HepG2 (cell line): ENCODE results near the gene OVAAL. TPM values are rescaled to one million over a fixed set of nuclear protein-coding genes. Genes with fewer than 3 reads are reported as not detected.

Experiments
- CREM ChIP-seq, 2 experiments: sonication (generic) in 1 of 2; formaldehyde crosslinking in 1 of 2; IDR thresholded peaks; 2 replicates each; pipeline versions ENCODE4 v1.4.0 to v1.6.1; 2016 to 2020; ENCODE audit warnings: antibody characterized with exemption in 1 of 2, mild to moderate bottlenecking in 1 of 2, missing genetic modification reagents in 1 of 2
- HNF4A ChIP-seq: sonication (generic); formaldehyde crosslinking; IDR thresholded peaks from 2 replicates; pipeline ENCODE4 v1.4.0; 2020; ENCODE audit warnings: missing genetic modification reagents
- KDM4B ChIP-seq: sonication (generic); formaldehyde crosslinking; IDR thresholded peaks from 2 replicates; pipeline ENCODE4 v1.4.0; 2020; ENCODE audit warnings: missing genetic modification reagents
- RARA ChIP-seq: IDR thresholded peaks from 2 replicates; pipeline ENCODE4 v1.6.1; 2016; ENCODE audit warnings: missing genetic modification reagents, missing compliant biosample characterization
- RFX3 ChIP-seq: IDR thresholded peaks from 2 replicates; pipeline ENCODE4 v1.6.1; 2016; ENCODE audit warnings: missing biosample characterization, missing genetic modification reagents
- SATB2 ChIP-seq: sonication (generic); formaldehyde crosslinking; IDR thresholded peaks from 2 replicates; pipeline ENCODE4 v1.5.0; 2020; ENCODE audit warnings: missing genetic modification reagents
- ZFP36L1 ChIP-seq: sonication (generic); formaldehyde crosslinking; IDR thresholded peaks from 2 replicates; pipeline ENCODE4 v1.8.0; 2022; ENCODE audit warnings: mild to moderate bottlenecking, missing genetic modification reagents, moderate library complexity
- ZMYM2 ChIP-seq: sonication (generic); formaldehyde crosslinking; IDR thresholded peaks from 2 replicates; pipeline ENCODE4 v1.8.0; 2022; ENCODE audit warnings: mild to moderate bottlenecking, missing genetic modification reagents
- ZNF510 ChIP-seq: sonication (generic); formaldehyde crosslinking; IDR thresholded peaks from 2 replicates; pipeline ENCODE4 v1.4.0; 2020; ENCODE audit warnings: low read depth, mild to moderate bottlenecking, missing genetic modification reagents
- ZNF841 ChIP-seq: sonication (generic); formaldehyde crosslinking; IDR thresholded peaks from 2 replicates; pipeline ENCODE4 v1.8.1; 2023; ENCODE audit warnings: missing genetic modification reagents, borderline replicate concordance
- polyA plus RNA-seq, 8 experiments: library from polyadenylated mRNA; depleted of rRNA in 3 of 8; stranded (reverse) in 7 of 8; unstranded in 1 of 8; fragments of >200 nt; fragmentation: Illumina TruSeq in 4 of 8; extraction: Trizol in 4 of 8; gene quantifications; 2 replicates each; pipeline versions ENCODE4 v1.2.1 to v1.2.3, GENCODE V29; 2011 to 2016; ENCODE audit warnings: low read depth in 4 of 8, missing spikeins in 1 of 8, mixed read lengths in 1 of 8; ENCODE audit not compliant: insufficient read depth in 1 of 8
- total RNA-seq, 5 experiments: library from RNA; depleted of rRNA; stranded (reverse); fragments of >200 nt; fragmentation: Illumina TruSeq; extraction: Trizol; gene quantifications; 2 replicates each; pipeline ENCODE4 v1.2.3, GENCODE V29; 2016; ENCODE audit warnings: low read depth in 1 of 5
- TF ChIP-seq, protein P1 (sequence below): sonication (generic); formaldehyde crosslinking; IDR thresholded peaks from 2 replicates; pipeline ENCODE4 v1.4.0; 2020; ENCODE audit warnings: missing genetic modification reagents, borderline replicate concordance
- TF ChIP-seq, protein P2 (sequence below): IDR thresholded peaks from 2 replicates; pipeline ENCODE4 v1.4.0; 2020; ENCODE audit warnings: mild to moderate bottlenecking, missing genetic modification reagents
- TF ChIP-seq, protein P3 (sequence below): IDR thresholded peaks from 2 replicates; pipeline ENCODE4 v1.6.1; 2016; ENCODE audit warnings: missing compliant biosample characterization, missing genetic modification reagents, borderline replicate concordance
- TF ChIP-seq, protein P4 (sequence below): sonication (generic); formaldehyde crosslinking; IDR thresholded peaks from 2 replicates; pipeline ENCODE4 v1.5.1; 2020; ENCODE audit warnings: mild to moderate bottlenecking, missing genetic modification reagents, borderline replicate concordance
- TF ChIP-seq, protein P5 (sequence below): sonication (generic); IDR thresholded peaks from 2 replicates; pipeline ENCODE4 v1.6.1; 2016; ENCODE audit warnings: low read depth, borderline replicate concordance

Gene OVAAL
- total and polyA plus RNA-seq, 2 of the 13 experiments (the other 11 are each of a cell fraction or from before 2014, with no cell fraction given) = 0.04 TPM; not detected in 1

DNA sequence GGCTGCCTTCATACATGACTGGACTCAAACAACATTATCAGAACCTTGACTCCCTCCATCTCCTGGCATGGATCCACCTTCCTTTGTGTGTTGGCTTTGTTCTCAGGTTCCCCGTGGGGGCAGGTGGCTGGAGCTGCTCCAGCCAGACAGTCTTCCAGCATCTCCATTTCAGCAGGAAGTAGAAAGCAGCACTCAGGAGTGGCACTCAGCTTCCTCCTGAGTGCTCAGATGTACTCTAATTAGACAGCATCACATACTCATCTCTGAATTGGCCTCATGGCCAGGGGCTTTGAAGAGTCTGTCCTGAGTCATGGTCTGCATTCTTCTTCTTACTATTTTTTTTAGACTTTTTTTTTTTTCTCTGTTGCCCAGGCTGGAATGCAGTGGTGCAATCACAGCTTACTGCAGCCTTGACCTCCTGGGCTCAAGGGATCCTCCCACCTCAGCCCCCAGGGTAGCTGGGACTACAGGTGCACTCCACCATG, 27.9 kb downstream of the OVAAL start (continued):
- TF ChIP-seq ZMYM2 = 0 out of 2 replicates have a peak, but pooled peaks have one; percentile 47
- no peak for TF ChIP-seq ZNF510 (CRISPR knock-in tag)
- TF ChIP-seq HNF4A (CRISPR knock-in tag) = peak; percentile 53
- TF ChIP-seq, protein P1, sequence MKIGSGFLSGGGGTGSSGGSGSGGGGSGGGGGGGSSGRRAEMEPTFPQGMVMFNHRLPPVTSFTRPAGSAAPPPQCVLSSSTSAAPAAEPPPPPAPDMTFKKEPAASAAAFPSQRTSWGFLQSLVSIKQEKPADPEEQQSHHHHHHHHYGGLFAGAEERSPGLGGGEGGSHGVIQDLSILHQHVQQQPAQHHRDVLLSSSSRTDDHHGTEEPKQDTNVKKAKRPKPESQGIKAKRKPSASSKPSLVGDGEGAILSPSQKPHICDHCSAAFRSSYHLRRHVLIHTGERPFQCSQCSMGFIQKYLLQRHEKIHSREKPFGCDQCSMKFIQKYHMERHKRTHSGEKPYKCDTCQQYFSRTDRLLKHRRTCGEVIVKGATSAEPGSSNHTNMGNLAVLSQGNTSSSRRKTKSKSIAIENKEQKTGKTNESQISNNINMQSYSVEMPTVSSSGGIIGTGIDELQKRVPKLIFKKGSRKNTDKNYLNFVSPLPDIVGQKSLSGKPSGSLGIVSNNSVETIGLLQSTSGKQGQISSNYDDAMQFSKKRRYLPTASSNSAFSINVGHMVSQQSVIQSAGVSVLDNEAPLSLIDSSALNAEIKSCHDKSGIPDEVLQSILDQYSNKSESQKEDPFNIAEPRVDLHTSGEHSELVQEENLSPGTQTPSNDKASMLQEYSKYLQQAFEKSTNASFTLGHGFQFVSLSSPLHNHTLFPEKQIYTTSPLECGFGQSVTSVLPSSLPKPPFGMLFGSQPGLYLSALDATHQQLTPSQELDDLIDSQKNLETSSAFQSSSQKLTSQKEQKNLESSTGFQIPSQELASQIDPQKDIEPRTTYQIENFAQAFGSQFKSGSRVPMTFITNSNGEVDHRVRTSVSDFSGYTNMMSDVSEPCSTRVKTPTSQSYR (CRISPR knock-in tag) = 0 out of 2 replicates have a peak, but pooled peaks have one; percentile 12
- TF ChIP-seq SATB2 (CRISPR knock-in tag) = no peak
- no peak for TF ChIP-seq ZFP36L1 (CRISPR knock-in tag)
- TF ChIP-seq, protein P2, sequence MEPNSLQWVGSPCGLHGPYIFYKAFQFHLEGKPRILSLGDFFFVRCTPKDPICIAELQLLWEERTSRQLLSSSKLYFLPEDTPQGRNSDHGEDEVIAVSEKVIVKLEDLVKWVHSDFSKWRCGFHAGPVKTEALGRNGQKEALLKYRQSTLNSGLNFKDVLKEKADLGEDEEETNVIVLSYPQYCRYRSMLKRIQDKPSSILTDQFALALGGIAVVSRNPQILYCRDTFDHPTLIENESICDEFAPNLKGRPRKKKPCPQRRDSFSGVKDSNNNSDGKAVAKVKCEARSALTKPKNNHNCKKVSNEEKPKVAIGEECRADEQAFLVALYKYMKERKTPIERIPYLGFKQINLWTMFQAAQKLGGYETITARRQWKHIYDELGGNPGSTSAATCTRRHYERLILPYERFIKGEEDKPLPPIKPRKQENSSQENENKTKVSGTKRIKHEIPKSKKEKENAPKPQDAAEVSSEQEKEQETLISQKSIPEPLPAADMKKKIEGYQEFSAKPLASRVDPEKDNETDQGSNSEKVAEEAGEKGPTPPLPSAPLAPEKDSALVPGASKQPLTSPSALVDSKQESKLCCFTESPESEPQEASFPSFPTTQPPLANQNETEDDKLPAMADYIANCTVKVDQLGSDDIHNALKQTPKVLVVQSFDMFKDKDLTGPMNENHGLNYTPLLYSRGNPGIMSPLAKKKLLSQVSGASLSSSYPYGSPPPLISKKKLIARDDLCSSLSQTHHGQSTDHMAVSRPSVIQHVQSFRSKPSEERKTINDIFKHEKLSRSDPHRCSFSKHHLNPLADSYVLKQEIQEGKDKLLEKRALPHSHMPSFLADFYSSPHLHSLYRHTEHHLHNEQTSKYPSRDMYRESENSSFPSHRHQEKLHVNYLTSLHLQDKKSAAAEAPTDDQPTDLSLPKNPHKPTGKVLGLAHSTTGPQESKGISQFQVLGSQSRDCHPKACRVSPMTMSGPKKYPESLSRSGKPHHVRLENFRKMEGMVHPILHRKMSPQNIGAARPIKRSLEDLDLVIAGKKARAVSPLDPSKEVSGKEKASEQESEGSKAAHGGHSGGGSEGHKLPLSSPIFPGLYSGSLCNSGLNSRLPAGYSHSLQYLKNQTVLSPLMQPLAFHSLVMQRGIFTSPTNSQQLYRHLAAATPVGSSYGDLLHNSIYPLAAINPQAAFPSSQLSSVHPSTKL = peak; percentile 83
- peak; percentile 78 for TF ChIP-seq RARA (CRISPR knock-in tag)
- TF ChIP-seq CREM (IDR thresholded peaks at IDR 0.05) = peak; percentile 21; the same call in 1 of the 2 replicates
- TF ChIP-seq CREM (CRISPR knock-in tag; IDR thresholded peaks at IDR 0.05) = no peak
- TF ChIP-seq KDM4B (CRISPR knock-in tag) = no peak
- TF ChIP-seq RFX3 (CRISPR knock-in tag) = no peak
- TF ChIP-seq ZNF841 = no peak
- TF ChIP-seq, protein P3, sequence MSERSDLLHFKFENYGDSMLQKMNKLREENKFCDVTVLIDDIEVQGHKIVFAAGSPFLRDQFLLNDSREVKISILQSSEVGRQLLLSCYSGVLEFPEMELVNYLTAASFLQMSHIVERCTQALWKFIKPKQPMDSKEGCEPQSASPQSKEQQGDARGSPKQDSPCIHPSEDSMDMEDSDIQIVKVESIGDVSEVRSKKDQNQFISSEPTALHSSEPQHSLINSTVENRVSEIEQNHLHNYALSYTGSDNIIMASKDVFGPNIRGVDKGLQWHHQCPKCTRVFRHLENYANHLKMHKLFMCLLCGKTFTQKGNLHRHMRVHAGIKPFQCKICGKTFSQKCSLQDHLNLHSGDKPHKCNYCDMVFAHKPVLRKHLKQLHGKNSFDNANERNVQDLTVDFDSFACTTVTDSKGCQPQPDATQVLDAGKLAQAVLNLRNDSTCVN (CRISPR knock-in tag) = no peak
- TF ChIP-seq, protein P4, sequence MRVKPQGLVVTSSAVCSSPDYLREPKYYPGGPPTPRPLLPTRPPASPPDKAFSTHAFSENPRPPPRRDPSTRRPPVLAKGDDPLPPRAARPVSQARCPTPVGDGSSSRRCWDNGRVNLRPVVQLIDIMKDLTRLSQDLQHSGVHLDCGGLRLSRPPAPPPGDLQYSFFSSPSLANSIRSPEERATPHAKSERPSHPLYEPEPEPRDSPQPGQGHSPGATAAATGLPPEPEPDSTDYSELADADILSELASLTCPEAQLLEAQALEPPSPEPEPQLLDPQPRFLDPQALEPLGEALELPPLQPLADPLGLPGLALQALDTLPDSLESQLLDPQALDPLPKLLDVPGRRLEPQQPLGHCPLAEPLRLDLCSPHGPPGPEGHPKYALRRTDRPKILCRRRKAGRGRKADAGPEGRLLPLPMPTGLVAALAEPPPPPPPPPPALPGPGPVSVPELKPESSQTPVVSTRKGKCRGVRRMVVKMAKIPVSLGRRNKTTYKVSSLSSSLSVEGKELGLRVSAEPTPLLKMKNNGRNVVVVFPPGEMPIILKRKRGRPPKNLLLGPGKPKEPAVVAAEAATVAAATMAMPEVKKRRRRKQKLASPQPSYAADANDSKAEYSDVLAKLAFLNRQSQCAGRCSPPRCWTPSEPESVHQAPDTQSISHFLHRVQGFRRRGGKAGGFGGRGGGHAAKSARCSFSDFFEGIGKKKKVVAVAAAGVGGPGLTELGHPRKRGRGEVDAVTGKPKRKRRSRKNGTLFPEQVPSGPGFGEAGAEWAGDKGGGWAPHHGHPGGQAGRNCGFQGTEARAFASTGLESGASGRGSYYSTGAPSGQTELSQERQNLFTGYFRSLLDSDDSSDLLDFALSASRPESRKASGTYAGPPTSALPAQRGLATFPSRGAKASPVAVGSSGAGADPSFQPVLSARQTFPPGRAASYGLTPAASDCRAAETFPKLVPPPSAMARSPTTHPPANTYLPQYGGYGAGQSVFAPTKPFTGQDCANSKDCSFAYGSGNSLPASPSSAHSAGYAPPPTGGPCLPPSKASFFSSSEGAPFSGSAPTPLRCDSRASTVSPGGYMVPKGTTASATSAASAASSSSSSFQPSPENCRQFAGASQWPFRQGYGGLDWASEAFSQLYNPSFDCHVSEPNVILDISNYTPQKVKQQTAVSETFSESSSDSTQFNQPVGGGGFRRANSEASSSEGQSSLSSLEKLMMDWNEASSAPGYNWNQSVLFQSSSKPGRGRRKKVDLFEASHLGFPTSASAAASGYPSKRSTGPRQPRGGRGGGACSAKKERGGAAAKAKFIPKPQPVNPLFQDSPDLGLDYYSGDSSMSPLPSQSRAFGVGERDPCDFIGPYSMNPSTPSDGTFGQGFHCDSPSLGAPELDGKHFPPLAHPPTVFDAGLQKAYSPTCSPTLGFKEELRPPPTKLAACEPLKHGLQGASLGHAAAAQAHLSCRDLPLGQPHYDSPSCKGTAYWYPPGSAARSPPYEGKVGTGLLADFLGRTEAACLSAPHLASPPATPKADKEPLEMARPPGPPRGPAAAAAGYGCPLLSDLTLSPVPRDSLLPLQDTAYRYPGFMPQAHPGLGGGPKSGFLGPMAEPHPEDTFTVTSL (CRISPR knock-in tag) = 0 out of 2 replicates have a peak, but pooled peaks have one; percentile 26
- TF ChIP-seq, protein P5, sequence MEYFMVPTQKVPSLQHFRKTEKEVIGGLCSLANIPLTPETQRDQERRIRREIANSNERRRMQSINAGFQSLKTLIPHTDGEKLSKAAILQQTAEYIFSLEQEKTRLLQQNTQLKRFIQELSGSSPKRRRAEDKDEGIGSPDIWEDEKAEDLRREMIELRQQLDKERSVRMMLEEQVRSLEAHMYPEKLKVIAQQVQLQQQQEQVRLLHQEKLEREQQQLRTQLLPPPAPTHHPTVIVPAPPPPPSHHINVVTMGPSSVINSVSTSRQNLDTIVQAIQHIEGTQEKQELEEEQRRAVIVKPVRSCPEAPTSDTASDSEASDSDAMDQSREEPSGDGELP = no peak
